HG03565 (cell line): Measurements from ENCODE around the gene TERB2.
"Not testable (repeated sequence)": the region's sequence is repeated elsewhere in the genome, so short reads cannot be mapped to it uniquely, and the experiment has no call there.

Experiments
- ATAC-seq: cut with Tn5 transposase; IDR thresholded peaks from one replicate; pipeline ENCODE4 v1.9.1; 2021; ENCODE audit warnings: mild to moderate bottlenecking, moderate library complexity; ENCODE audit not compliant: unreplicated experiment

The TERB2 gene, protein sequence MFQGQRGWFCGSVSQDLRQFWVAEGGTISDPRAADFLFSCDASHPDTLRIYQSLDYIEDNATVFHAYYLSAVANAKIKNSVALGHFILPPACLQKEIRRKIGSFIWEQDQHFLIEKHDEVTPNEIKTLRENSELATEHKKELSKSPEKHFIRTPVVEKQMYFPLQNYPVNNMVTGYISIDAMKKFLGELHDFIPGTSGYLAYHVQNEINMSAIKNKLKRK

DNA sequence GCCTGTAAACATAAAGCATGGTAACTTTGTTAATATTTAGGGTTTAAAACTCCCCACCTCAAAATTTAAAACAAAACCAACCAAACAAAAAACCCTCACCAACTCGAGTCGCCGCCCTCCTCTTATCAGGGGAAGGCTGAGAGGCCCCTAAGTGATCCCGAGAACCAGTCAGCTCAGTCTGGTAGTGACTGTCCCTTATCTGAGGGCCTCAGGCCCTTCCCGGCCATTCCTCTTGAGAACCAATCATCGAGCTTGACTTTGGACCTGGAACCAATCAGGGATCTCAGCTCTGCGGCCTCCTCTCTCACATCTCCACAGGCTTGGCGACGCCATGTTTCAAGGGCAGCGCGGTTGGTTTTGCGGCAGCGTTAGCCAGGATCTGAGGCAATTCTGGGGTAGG is at the start of gene TERB2:
TSS of gene TERB2 (plus strand) at position 300 of the 400 bp plus-strand sequence. CDS start at position 332, 32 bp downstream.
- ATAC-seq = no peak

GRCh38 chr15:44909423-44909822 is 47.1 kb upstream of the TERB2 start:
- ATAC-seq = no peak

- ATAC-seq = no peak
Observed at GRCh38 chr15:44910981-44911625, 45.4 kb upstream of the TERB2 start.

- ATAC-seq = not testable (repeated sequence)
Observed at GRCh38 chr15:44912186-44912585, 44.3 kb upstream of the TERB2 start.

DNA sequence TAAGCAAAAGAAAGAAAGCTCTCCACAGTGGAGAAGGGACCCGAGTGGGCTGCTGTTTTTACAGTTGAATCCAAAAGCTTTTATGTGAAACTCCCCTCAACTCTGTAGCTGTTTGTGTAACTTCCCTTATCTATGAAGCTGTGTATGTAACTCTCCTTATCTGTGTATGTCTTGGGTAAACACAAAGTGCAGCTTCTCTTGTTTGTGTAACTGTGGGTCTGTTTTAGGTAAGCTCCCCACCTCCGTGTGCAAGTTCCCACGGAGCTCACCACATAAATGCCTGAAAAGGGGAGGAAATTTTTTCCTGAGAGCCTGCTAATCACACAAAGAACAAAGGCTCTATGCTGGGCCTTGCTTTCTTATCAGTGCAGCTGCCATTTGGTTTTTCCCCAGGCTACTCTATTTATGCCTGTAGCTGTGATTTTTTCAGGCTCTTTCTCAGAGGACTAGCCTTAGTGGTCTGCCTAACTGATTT is 43.5 kb upstream of the TERB2 start:
- ATAC-seq = not testable (repeated sequence)

DNA sequence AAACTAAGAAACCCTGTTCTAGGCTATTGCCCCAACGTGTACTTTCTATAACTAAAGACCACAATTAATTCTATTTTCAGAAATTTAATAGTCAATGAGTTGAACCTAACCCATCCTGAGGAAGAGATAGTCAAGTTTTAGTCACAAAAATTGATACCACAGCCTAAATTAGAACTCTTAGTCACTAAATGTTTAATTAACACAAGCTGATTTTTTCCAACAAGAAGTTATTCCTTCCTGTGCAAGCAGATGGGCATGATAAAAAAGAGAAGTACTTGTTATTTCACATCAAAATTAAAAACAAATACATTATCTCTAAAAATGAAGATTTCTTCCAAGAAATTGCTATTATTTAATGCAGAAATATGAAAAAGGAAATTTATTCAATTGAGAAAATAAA is 38.4 kb upstream of the TERB2 start:
- ATAC-seq = no peak

DNA sequence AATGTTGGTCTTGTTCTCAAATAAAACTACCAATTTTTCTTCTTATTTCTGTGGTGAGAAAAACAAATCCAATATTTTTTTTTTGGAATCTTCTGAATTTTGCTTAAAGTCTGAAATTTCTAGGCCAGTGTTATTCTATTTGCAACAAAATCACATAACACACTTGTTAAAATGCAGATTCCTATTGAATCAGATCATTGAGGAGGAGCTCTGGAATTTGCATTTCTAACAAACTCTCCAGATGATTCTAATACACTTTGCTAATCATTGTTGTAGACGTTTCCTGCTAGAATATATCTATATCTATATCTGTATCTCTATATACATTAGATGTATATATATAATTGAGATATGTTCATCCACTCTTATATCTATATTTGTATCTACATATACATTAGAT is 27.8 kb upstream of the TERB2 start:
- ATAC-seq = not testable (repeated sequence)

DNA sequence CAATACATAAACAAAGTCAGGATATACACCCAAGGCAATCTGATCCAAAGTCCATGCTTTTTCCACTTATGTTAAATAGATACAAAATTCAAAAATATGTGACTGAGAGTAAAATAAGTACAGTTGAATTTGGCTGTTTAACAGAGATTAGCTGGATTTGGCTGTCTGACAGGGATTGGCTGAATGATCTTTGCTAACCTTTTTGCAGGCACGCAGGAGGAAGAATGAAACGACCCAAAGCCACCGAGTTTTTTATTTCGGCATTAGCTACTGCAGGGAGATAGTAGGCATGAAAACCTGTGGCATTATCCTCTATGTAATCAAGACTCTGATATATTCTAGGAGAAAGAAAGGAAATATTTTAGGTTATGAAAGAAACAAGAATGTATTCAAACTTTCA is 26.2 kb upstream of the TERB2 start:
- not testable (repeated sequence) for ATAC-seq

GRCh38 chr15:44958302-44958701 is 1.8 kb downstream of the TERB2 start:
- not testable (repeated sequence) for ATAC-seq

DNA sequence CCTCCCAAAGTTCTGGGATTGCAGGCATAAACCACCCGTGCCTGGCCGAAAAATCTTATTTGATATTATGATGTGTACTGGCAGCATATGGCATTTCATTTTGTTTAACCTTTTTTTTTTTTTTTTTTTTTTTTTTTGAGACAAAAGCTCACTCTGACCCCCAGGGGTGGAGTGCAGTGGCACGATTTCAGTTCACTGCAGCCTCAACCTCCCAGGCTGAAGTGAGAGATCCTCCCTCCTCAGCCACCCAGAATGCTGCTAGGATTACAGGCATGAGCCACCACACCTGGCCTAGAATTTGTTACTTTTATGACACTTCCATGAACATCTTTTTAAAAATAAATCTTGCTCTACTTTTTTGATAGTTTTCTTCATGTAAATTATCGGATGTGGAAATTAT is 12.0 kb downstream of the TERB2 start:
- no peak for ATAC-seq

DNA sequence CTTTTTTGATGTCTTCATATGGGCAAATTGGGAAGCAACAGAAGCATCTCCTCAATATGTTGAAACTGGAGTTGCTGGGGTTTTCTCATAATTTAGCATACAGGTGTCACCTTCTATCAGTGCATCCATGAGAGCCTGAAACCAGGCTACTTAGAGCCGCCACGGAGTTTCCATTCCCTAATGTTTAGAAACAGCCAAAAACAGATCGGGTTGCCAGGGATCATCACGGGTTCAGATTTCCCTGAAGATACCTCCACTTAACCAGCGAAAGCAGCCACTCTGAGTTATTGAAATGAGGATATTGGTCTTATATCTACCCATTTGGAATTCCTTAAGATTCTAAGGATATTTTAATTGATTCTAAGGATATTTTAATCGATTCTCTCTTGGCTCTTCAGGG is 14.5 kb downstream of the TERB2 start:
- ATAC-seq = no peak

GRCh38 chr15:44976183-44976582 is 19.7 kb downstream of the TERB2 start:
- not testable (repeated sequence) for ATAC-seq

- ATAC-seq = not testable (repeated sequence)
Observed at GRCh38 chr15:44977781-44978180, 21.3 kb downstream of the TERB2 start.

GRCh38 chr15:44979617-44980339 is 23.3 kb downstream of the TERB2 start:
- ATAC-seq = not testable (repeated sequence)

- ATAC-seq = not testable (repeated sequence)
Observed at GRCh38 chr15:44984144-44984543, 27.7 kb downstream of the TERB2 start.

GRCh38 chr15:44986346-44987055 is 30.0 kb downstream of the TERB2 start:
- ATAC-seq = not testable (repeated sequence)

DNA sequence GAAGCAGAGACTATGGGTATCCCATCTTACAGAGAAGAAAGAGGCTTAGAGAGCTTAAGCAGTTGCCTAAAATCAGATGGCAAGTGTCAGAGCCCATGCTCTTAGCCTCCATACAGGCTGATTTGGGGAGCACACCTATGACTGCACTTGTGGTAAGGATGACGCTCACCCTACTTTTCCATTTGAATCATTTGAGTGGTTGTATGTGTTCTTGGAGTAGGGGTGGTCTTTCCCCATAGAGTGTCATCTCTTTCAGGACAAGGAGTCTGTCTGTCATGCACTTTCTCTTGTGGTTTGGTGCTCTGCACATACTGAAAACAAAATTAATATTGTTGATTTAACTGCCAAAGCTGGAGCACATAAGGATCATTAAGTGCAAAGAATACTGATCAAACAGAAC is 31.2 kb downstream of the TERB2 start:
- not testable (repeated sequence) for ATAC-seq

DNA sequence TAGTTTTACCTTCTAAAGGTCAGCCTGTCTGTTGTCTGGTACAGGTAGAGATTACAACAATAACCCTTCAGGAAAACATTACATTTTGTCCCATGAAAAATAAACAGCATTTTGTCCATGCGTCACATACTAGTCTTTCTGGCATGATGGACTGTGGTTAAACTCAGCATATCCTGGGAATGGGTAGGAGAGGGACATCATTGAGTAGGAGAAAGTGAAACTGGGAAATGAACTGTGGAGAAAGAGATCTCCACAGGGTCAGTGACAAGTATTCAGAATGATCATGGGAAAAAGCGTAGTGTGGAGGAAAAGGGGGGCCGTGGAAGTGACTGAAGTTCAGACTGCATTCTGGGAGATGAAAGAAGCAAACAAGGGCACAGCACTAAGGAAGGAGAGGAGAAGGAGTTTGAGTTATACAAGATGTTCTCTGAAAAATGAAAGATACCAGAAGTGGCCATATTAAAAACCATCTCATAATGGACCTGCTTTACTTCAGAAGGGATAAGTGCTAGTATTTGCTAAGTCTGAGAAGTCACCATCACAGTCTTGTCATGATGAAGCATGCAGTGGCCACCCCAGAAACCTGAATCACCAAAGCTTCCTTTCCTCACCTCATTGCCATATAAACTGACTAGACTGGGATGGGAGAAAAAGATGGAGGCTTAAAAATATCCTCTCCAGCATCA is 31.8 kb downstream of the TERB2 start:
- ATAC-seq = not testable (repeated sequence)

DNA sequence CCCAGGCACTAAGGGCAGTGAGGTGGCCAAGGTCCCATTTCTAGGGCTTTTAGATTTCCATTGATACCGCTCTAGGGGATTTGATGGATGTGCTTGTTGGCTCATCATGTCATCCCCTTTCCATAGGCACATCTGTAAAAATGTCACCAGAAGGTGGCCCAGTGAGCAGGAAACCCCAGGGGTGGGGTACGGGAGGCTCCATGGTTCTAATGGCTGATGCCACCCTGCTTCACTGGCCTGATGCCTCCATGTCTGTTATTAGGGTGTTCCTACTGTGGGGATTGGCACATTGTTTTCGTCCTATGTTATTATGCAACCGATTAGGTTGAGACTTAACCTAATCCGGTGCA is 32.4 kb downstream of the TERB2 start:
- not testable (repeated sequence) for ATAC-seq

DNA sequence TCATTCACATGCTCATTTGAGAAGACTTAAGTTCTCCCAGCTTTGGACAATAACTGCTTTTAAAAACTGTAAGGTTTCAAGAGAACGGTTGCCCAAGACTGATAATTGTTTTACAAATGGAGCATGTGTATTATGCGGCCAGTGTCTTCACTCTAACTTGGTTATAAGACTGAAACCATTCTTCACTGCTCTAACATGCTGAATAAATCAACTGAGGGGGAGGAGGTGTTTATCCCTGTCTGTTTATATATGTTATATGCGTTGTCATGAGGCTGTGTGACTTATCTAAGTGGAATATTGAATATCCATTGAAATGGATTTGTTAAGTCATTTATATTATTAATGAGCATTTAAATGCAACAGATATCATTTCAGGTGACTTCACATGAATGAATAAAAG is 41.1 kb downstream of the TERB2 start:
- ATAC-seq = not testable (repeated sequence)

DNA sequence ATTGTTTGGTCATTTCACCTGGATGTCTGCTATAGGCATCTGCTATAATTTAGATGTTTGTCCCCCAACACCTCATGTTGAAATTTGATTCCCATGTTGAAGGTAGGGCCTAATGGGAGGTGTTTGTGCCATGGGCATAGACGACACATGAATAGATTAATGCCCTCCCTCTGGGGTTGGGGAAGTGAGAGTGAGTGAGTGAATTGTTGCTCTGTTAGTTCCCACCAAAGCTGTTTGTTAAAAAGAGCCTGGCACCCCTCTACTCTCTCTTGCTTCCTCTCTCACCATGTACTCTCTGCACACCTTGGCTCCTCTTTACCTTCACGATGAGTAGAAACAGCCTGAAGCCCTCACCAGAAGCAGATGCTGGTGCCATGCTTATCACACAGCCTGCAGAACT is 42.6 kb downstream of the TERB2 start:
- no peak for ATAC-seq
